ENCODE measurements around the gene OR8H3. TPM values are rescaled to one million over a fixed set of nuclear protein-coding genes. Genes with fewer than 3 reads are reported as not detected.
"Not testable (repeated sequence)": the region's sequence is repeated elsewhere in the genome, so short reads cannot be mapped to it uniquely, and the experiment has no call there.

OR8H3 gene
- not detected for total RNA-seq

GRCh38 chr11:56122073-56122472 lies at the start of gene OR8H3:
Gene OR8H3 (plus strand): TSS chr11:56122373. CDS start chr11:56122373, 0 bp downstream.
- no peaks in the 10 kb centered on the region for H3K36me3 Mint-ChIP-seq
- no peaks in the 10 kb centered on the region for H3K4me1 Mint-ChIP-seq
- no peak for ATAC-seq (ENCODE audit: low read depth)
- DNase-seq = no peak
- POLR2A ChIA-PET = no interaction called here
- H3K27ac Mint-ChIP-seq = no peak within 1 kb of the TSS
- H3K9me3 Mint-ChIP-seq = peaks cover under 1% of the 10 kb centered on the region
- H3K27me3 Mint-ChIP-seq = no peaks in the 10 kb centered on the region
- H3K4me3 Mint-ChIP-seq = no peak within 1 kb of the TSS

- Mint-ChIP-seq H3K9me3 (no peaks in the 10 kb centered on the region), H3K36me3 (no peaks in the 10 kb centered on the region), H3K27ac (no peak overlapping the region), H3K4me1 (no peaks in the 10 kb centered on the region), H3K4me3 (no peak overlapping the region), H3K27me3 (no peaks in the 10 kb centered on the region)
- DNase-seq (no peak), ATAC-seq (ENCODE audit: low read depth) (no peak)
- POLR2A ChIA-PET = no interaction called here
Observed at GRCh38 chr11:56089697-56090096, 32.5 kb upstream of the OR8H3 start.

GRCh38 chr11:56093008-56093407 lies 29.2 kb upstream of the OR8H3 start, which contains the start of gene OR8I2:
Gene OR8I2 (plus strand): TSS chr11:56093308. CDS start chr11:56093308, 0 bp downstream.
- Mint-ChIP-seq H3K9me3 (peaks cover 4% of the 10 kb centered on the region), H3K27me3 (no peaks in the 10 kb centered on the region), H3K27ac (no peak within 1 kb of the TSS), H3K4me3 (no peak within 1 kb of the TSS), H3K36me3 (no peaks in the 10 kb centered on the region), H3K4me1 (no peaks in the 10 kb centered on the region)
- no peak for ATAC-seq (ENCODE audit: low read depth)
- POLR2A ChIA-PET = no interaction called here
- no peak for DNase-seq

- Mint-ChIP-seq H3K4me1 (no peaks in the 10 kb centered on the region), H3K27ac (no peak within 1 kb of the TSS), H3K9me3 (peaks cover 15% of the 10 kb centered on the region), H3K4me3 (no peak within 1 kb of the TSS), H3K36me3 (no peaks in the 10 kb centered on the region), H3K27me3 (no peaks in the 10 kb centered on the region)
- DNase-seq (no peak), ATAC-seq (ENCODE audit: low read depth) (no peak)
- POLR2A ChIA-PET = no interaction called here
Observed at GRCh38 chr11:56103210-56103737, 18.9 kb upstream of the OR8H3 start, which contains the start of gene OR8H2. Gene OR8H2 (plus strand): TSS chr11:56103687. CDS start chr11:56105043, 1,356 bp downstream.

DNA sequence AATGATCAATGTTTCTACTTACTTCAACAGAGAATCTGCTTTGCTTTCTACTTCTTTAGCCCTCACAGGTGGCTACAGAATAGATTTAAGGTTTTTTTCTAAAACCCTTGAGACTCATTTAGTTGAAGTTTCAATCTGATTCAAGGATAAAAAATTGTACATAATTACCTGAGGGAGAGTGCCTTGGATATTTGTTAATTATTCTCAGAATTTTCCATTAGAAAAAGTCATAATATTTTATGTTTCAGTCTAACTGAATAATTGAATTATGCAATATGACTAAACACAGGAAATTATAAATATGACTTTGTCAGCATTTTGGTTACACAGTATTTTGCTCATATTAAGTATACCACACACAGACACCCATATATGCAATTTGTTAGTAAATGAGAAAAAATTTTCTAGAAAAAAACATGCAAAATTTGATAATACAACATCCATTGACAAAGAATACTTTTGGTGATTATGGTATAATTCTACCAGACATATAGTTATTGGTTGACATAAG lies 18.0 kb downstream of the OR8H3 start, which contains the start of gene OR8J3:
Gene OR8J3 (minus strand): TSS at position 51 of the 511 bp plus-strand sequence. CDS start 2,483 bp downstream, outside the sequence.
- POLR2A ChIA-PET = no interaction called here
- ATAC-seq (ENCODE audit: low read depth) (no peak), DNase-seq (no peak)
- Mint-ChIP-seq H3K4me3 (no peak within 1 kb of the TSS), H3K36me3 (no peaks in the 10 kb centered on the region), H3K27ac (no peak within 1 kb of the TSS), H3K4me1 (no peaks in the 10 kb centered on the region), H3K9me3 (peaks cover 11% of the 10 kb centered on the region), H3K27me3 (no peaks in the 10 kb centered on the region)

- H3K4me3 Mint-ChIP-seq; POLR2A ChIA-PET; DNase-seq; H3K36me3 Mint-ChIP-seq; H3K4me1 Mint-ChIP-seq; H3K9me3 Mint-ChIP-seq; ATAC-seq (ENCODE audit: low read depth); H3K27me3 Mint-ChIP-seq; H3K27ac Mint-ChIP-seq: not testable (repeated sequence)
Observed at GRCh38 chr11:56143681-56144080, 21.5 kb downstream of the OR8H3 start.

GRCh38 chr11:56151376-56151775 lies 29.2 kb downstream of the OR8H3 start:
- H3K27ac Mint-ChIP-seq = no peak overlapping the region
- H3K27me3 Mint-ChIP-seq = no peaks in the 10 kb centered on the region
- no peaks in the 10 kb centered on the region for H3K4me1 Mint-ChIP-seq
- no peaks in the 10 kb centered on the region for H3K36me3 Mint-ChIP-seq
- ATAC-seq (ENCODE audit: low read depth) = no peak
- POLR2A ChIA-PET = no interaction called here
- no peak overlapping the region for H3K4me3 Mint-ChIP-seq
- no peak for DNase-seq
- H3K9me3 Mint-ChIP-seq = peaks cover 5% of the 10 kb centered on the region

DNA sequence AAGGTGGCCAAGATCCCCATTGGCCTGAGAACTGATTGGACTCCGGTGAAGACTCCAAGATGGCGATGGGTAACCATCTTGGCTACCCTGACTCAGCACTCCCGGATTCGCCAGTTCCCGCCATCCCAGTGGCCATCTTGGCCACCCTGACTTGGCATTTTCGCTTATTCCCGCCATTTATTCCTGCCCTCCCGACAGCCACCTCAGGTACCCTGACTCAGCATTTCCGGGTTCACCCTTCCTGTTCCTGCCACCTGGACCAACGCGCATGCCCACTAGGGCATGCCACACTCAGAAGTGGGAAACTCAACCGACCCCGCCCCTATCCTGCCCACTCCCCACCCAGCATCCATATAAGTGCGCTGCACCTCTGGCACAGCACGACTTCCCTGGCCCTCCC lies 30.2 kb downstream of the OR8H3 start:
- Mint-ChIP-seq H3K27me3 (no peaks in the 10 kb centered on the region), H3K9me3 (peaks cover 5% of the 10 kb centered on the region), H3K4me1 (no peaks in the 10 kb centered on the region), H3K36me3 (no peaks in the 10 kb centered on the region), H3K4me3 (no peak overlapping the region), H3K27ac (no peak overlapping the region)
- DNase-seq (no peak), ATAC-seq (ENCODE audit: low read depth) (no peak)
- POLR2A ChIA-PET = no interaction called here

DNA sequence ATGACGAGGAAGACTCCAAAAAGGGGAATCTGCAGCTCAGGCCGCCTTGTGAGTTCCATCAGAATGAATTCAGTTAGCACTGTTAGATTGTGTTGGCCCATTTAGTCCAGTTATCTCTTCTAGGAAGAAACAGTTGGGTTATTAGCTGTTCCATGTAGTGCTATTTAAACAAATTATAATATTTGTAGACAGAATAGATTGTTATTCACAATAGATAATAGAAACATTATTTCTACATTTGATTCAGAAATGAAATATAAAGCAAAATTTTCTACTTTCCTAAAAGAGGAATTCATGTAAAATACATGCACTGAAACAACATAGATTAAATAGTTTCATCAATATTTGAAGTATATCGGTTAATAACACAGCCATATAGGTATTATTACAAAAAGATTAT lies 38.0 kb downstream of the OR8H3 start, which contains the start of gene OR8K5:
Gene OR8K5 (minus strand): TSS at position 101 of the 400 bp plus-strand sequence. CDS start 0 bp downstream, at position 101.
- Mint-ChIP-seq H3K27me3 (no peaks in the 10 kb centered on the region), H3K9me3 (peaks cover 6% of the 10 kb centered on the region), H3K4me1 (no peaks in the 10 kb centered on the region), H3K4me3 (no peak within 1 kb of the TSS), H3K36me3 (no peaks in the 10 kb centered on the region), H3K27ac (no peak within 1 kb of the TSS)
- POLR2A ChIA-PET = no interaction called here
- DNase-seq = no peak
- ATAC-seq (ENCODE audit: low read depth) = no peak

- Mint-ChIP-seq H3K36me3 (no peaks in the 10 kb centered on the region), H3K4me1 (no peaks in the 10 kb centered on the region), H3K9me3 (peaks cover 4% of the 10 kb centered on the region), H3K27me3 (no peaks in the 10 kb centered on the region), H3K4me3 (no peak overlapping the region), H3K27ac (no peak overlapping the region)
- DNase-seq (no peak), ATAC-seq (ENCODE audit: low read depth) (no peak)
- POLR2A ChIA-PET = no interaction called here
Observed at GRCh38 chr11:56163804-56164203, 41.6 kb downstream of the OR8H3 start.

DNA sequence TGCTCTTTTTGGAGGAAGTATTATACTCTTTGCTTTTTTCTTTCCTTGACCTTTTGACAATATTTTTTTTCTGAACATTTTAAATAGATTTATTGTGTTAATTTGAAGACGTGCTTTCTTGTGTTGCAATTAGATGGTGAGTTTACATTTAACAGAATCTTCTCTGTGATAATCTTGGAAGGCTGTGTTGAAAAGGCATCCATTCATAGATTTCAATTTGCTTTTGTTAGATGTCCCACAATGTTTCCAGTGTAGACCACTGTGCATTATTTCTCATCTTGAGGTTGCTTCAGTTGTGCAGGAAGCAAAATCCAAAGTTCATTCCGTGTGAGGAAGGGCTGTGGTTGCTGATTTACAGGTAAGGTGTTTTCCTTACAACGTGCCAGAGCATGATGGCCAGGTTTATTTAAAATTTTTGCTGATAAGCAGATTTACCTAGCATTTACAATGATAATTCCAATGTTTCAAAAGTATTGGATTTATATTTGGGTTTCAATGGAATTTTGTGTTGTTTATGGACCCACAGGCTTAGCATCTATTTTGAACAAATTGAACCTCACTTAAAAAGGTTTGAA lies 50.2 kb downstream of the OR8H3 start:
- DNase-seq (no peak), ATAC-seq (ENCODE audit: low read depth) (no peak)
- H3K9me3 Mint-ChIP-seq = peaks cover 4% of the 10 kb centered on the region
- POLR2A ChIA-PET = no interaction called here
- H3K36me3 Mint-ChIP-seq = no peaks in the 10 kb centered on the region
- H3K27ac Mint-ChIP-seq = no peak overlapping the region
- no peaks in the 10 kb centered on the region for H3K4me1 Mint-ChIP-seq
- H3K4me3 Mint-ChIP-seq = no peak overlapping the region
- H3K27me3 Mint-ChIP-seq = no peaks in the 10 kb centered on the region

Other genes with a start within 250 kb of the OR8H3 start
- not detected for gene TRIM51, start 239.1 kb upstream of the OR8H3 start, total RNA-seq
- not detected for gene OR5W2, start 207.8 kb upstream of the OR8H3 start, total RNA-seq
- not detected for gene OR5I1, start 186.0 kb upstream of the OR8H3 start, total RNA-seq
- not detected for gene OR10AG1, start 152.4 kb upstream of the OR8H3 start, total RNA-seq
- gene OR5F1, start 127.7 kb upstream of the OR8H3 start, total RNA-seq = not detected
- not detected for gene OR5AS1, start 94.7 kb upstream of the OR8H3 start, total RNA-seq
- not detected for gene OR8I2, start 29.1 kb upstream of the OR8H3 start, total RNA-seq
- not detected for gene OR8H2, start 18.7 kb upstream of the OR8H3 start, total RNA-seq
- gene OR8J3, start 17.8 kb downstream of the OR8H3 start, total RNA-seq = not detected
- not detected for gene OR8K5, start 37.9 kb downstream of the OR8H3 start, total RNA-seq
- gene OR5J2, start 54.2 kb downstream of the OR8H3 start, total RNA-seq = not detected
- not detected for gene OR5T2, start 111.9 kb downstream of the OR8H3 start, total RNA-seq
- not detected for gene OR5T3, start 129.9 kb downstream of the OR8H3 start, total RNA-seq
- not detected for gene OR5T1, start 151.8 kb downstream of the OR8H3 start, total RNA-seq
- gene OR8H1, start 169.9 kb downstream of the OR8H3 start, total RNA-seq = not detected
- gene OR8K3, start 192.8 kb downstream of the OR8H3 start, total RNA-seq = not detected
- gene OR8K1, start 223.7 kb downstream of the OR8H3 start, total RNA-seq = not detected
- gene OR8J1, start 231.9 kb downstream of the OR8H3 start, total RNA-seq = not detected